CD4-positive, alpha-beta T cell (primary cell): ENCODE measurements around the gene RNASE8. TPM values are rescaled to one million over a fixed set of nuclear protein-coding genes. Genes with fewer than 3 reads are reported as not detected.

ENCODE experiments used
- ATAC-seq: fragments of 200-7000 bp; cut with Tn5 transposase; one replicate; pipeline ENCODE4 v1.10.0; 2022; ENCODE audit warnings: mild to moderate bottlenecking; ENCODE audit not compliant: poor library complexity
- CTCF ChIA-PET: fragments of 350-600 bp; sonication (Branson Sonifier 250); formaldehyde crosslinking; loops from one replicate; lab custom pipeline; 2021; ENCODE audit warnings: antibody characterized with exemption, inconsistent platforms; lab: Charles Lee
- POLR2A ChIA-PET: fragments of 350-600 bp; sonication (Branson Sonifier 250); formaldehyde crosslinking; loops from one replicate; lab custom pipeline; 2021; ENCODE audit warnings: antibody characterized with exemption, inconsistent platforms; lab: Charles Lee
- DNase-seq, 14 experiments: peaks; one replicate each; pipeline ENCODE4 v3.0.0-alpha.2; 2013 to 2020; ENCODE audit warnings: mixed read lengths in 2 of 14
- H3K27ac ChIP-seq, 2 donors: one replicate each; pipeline versions ENCODE4 v1.5.1 to v1.7.0; 2013; ENCODE audit warnings: low read length in 2 of 2, low read depth in 1 of 2, mild to moderate bottlenecking in 1 of 2
- H3K27me3 ChIP-seq, 2 experiments: 1 replicate in 1 of 2; 2 replicates in 1 of 2; pipeline versions ENCODE4 v1.6.1 to v1.7.0; 2013; ENCODE audit warnings: low read length in 2 of 2, control low read depth in 1 of 2, mild to moderate bottlenecking in 1 of 2, moderate library complexity in 1 of 2; ENCODE audit not compliant: insufficient read depth in 2 of 2, control insufficient read depth in 1 of 2
- H3K36me3 ChIP-seq: one replicate; pipeline ENCODE4 v1.6.1; 2013; ENCODE audit warnings: low read length, control low read depth; ENCODE audit not compliant: insufficient read depth
- H3K4me1 ChIP-seq: one replicate; pipeline ENCODE4 v1.6.1; 2013; ENCODE audit warnings: low read length, control low read depth; ENCODE audit not compliant: insufficient read depth
- H3K4me3 ChIP-seq: one replicate; pipeline ENCODE4 v1.5.1; 2013; ENCODE audit warnings: mild to moderate bottlenecking, low read length, moderate library complexity
- H3K9me3 ChIP-seq, 2 experiments: 1 replicate in 1 of 2; 2 replicates in 1 of 2; pipeline versions ENCODE4 v1.6.1 to v1.7.0; 2013; ENCODE audit warnings: low read length in 2 of 2, mild to moderate bottlenecking in 2 of 2, control low read depth in 1 of 2, moderate library complexity in 1 of 2; ENCODE audit not compliant: control insufficient read depth in 1 of 2, insufficient read depth in 1 of 2
- H3K27ac Mint-ChIP-seq: one replicate; pipeline ENCODE4 v1.8.0; 2020; ENCODE audit warnings: mixed read lengths
- H3K27me3 Mint-ChIP-seq: one replicate; pipeline ENCODE4 v1.8.0; 2021; ENCODE audit warnings: mixed read lengths
- H3K36me3 Mint-ChIP-seq: one replicate; pipeline ENCODE4 v1.8.0; 2021; ENCODE audit warnings: low read depth, mixed read lengths
- H3K4me1 Mint-ChIP-seq: one replicate; pipeline ENCODE4 v1.8.0; 2021; ENCODE audit warnings: low read depth, mixed read lengths
- H3K4me3 Mint-ChIP-seq: one replicate; pipeline ENCODE4 v1.8.0; 2020; ENCODE audit warnings: mild to moderate bottlenecking, mixed read lengths
- H3K9me3 Mint-ChIP-seq: one replicate; pipeline ENCODE4 v1.8.0; 2020; ENCODE audit warnings: mixed read lengths
- CTCF ChIP-seq: fragments of 200-600 bp; IDR thresholded peaks from one replicate; pipeline ENCODE4 v1.8.0; 2022; ENCODE audit warnings: antibody characterized with exemption, mild to moderate bottlenecking
- intact Hi-C, 2 experiments: fragments of 100-400 bp; cut with DNase I in 1 of 2; cut with micrococcal nuclease in 1 of 2; formaldehyde crosslinking; loops; one replicate each; pipeline versions ENCODE4 v1.15.1 to v1.9.0; 2023 to 2025; cut with DNase I, micrococcal nuclease
- total RNA-seq, 174 experiments: library from RNA in 2 of 174; stranded (reverse) in 2 of 174; gene quantifications; one replicate each; pipeline ENCODE4 v1.2.3 and lab custom pipeline; 2021 to 2026

The RNASE8 gene
- total RNA-seq, 2 experiments from 2014 or later, result not detected

GRCh38 chr14:21084396-21084795, 26.8 kb downstream of the RNASE8 start:
- ATAC-seq (no peak), DNase-seq (no peak)
- Mint-ChIP-seq H3K9me3 (no peaks in the 10 kb centered on the region), H3K4me1 (peaks cover 32% of the 10 kb centered on the region), H3K36me3 (peaks cover 6% of the 10 kb centered on the region), H3K27ac (no peak overlapping the region), H3K27me3 (peaks cover 3% of the 10 kb centered on the region), H3K4me3 (no peak overlapping the region)
- H3K9me3 ChIP-seq, result no peaks in the 10 kb centered on the region
- ChIA-PET POLR2A (no interaction called here), CTCF (interaction anchor here (0.6 to 1.3 kb wide), 4 partner anchors 16 to 69 kb away, joined by 3 to 5 read pairs (median 4); no protein-coding TSS in a partner anchor)
- no peaks in the 10 kb centered on the region for H3K36me3 ChIP-seq
- no peaks in the 10 kb centered on the region for H3K27me3 ChIP-seq
- H3K4me3 ChIP-seq, result no peak overlapping the region
- intact Hi-C loops, result loop anchor here in 1 of 2 experiments (10.0 kb wide), 1 partner anchor 620 kb away; the partner anchor contains the start of genes PIP4P1 and PNP
- no peak for TF ChIP-seq CTCF
- peaks cover 24% of the 10 kb centered on the region for H3K4me1 ChIP-seq
- no peak overlapping the region for H3K27ac ChIP-seq

- H3K4me3 ChIP-seq, result no peak overlapping the region
- intact Hi-C loops, result loop anchor here in 1 of 2 experiments (10.0 kb wide), 1 partner anchor 620 kb away; the partner anchor contains the start of genes PIP4P1 and PNP
Observed at GRCh38 chr14:21084998-21085853, 27.6 kb downstream of the RNASE8 start.

GRCh38 chr14:21086908-21087293, 29.3 kb downstream of the RNASE8 start:
- H3K4me3 Mint-ChIP-seq, result no peak overlapping the region
- H3K4me1 Mint-ChIP-seq, result peaks cover 33% of the 10 kb centered on the region
- no peaks in the 10 kb centered on the region for H3K27me3 Mint-ChIP-seq
- no peaks in the 10 kb centered on the region for H3K9me3 Mint-ChIP-seq
- Histone ChIP-seq H3K4me1 (peaks cover 24% of the 10 kb centered on the region), H3K27me3 (no peaks in the 10 kb centered on the region), H3K9me3 (no peaks in the 10 kb centered on the region), H3K36me3 (no peaks in the 10 kb centered on the region), H3K4me3 (no peak overlapping the region), H3K27ac (peak overlapping the region; percentile 65 to 97)
- H3K36me3 Mint-ChIP-seq, result peaks cover 6% of the 10 kb centered on the region
- no peak for TF ChIP-seq CTCF
- POLR2A ChIA-PET, result interaction anchor here (0.8 to 2.1 kb wide), 7 partner anchors 10 to 625 kb away, joined by 3 to 21 read pairs (median 8); partner anchors contain the start of genes ARHGEF40, PIP4P1 and ZNF219
- CTCF ChIA-PET, result interaction anchor here (1.1 to 4.8 kb wide), 4 partner anchors 9 to 72 kb away, joined by 6 to 51 read pairs (median 36); no protein-coding TSS in a partner anchor
- intact Hi-C loops, result loop anchor here in 1 of 2 experiments (1.0 to 10.0 kb wide), 3 partner anchors 17 to 622 kb away; partner anchors contain the start of genes PIP4P1 and PNP
- no peak for DNase-seq
- no peak for ATAC-seq
- peak overlapping the region; percentile 90 for H3K27ac Mint-ChIP-seq

More at GRCh38 chr14:21084998-21085853, 27.6 kb downstream of the RNASE8 start:
- H3K27ac ChIP-seq, result peak overlapping the region in 1 of 2 donors; percentile 24
- Mint-ChIP-seq H3K4me3 (no peak overlapping the region), H3K4me1 (peaks cover 33% of the 10 kb centered on the region), H3K36me3 (peaks cover 6% of the 10 kb centered on the region), H3K9me3 (no peaks in the 10 kb centered on the region), H3K27ac (peak overlapping the region; percentile 55), H3K27me3 (no peaks in the 10 kb centered on the region)
- H3K9me3 ChIP-seq, result no peaks in the 10 kb centered on the region
- ATAC-seq (no peak), DNase-seq (peak in 2 of 14 experiments; percentile 45 to 56)
- H3K36me3 ChIP-seq, result no peaks in the 10 kb centered on the region
- ChIA-PET CTCF (no interaction called here), POLR2A (no interaction called here)
- H3K27me3 ChIP-seq, result no peaks in the 10 kb centered on the region
- no peak for TF ChIP-seq CTCF
- peaks cover 24% of the 10 kb centered on the region for H3K4me1 ChIP-seq
